ENCODE data around the gene DYNLL1. TPM values are rescaled to one million over a fixed set of nuclear protein-coding genes. Genes with fewer than 3 reads are reported as not detected.

The DYNLL1 gene
- total and polyA plus RNA-seq, 2 donors (not counting 1 experiment from before 2014, with no cell fraction given): 289 to 616 TPM

DNA sequence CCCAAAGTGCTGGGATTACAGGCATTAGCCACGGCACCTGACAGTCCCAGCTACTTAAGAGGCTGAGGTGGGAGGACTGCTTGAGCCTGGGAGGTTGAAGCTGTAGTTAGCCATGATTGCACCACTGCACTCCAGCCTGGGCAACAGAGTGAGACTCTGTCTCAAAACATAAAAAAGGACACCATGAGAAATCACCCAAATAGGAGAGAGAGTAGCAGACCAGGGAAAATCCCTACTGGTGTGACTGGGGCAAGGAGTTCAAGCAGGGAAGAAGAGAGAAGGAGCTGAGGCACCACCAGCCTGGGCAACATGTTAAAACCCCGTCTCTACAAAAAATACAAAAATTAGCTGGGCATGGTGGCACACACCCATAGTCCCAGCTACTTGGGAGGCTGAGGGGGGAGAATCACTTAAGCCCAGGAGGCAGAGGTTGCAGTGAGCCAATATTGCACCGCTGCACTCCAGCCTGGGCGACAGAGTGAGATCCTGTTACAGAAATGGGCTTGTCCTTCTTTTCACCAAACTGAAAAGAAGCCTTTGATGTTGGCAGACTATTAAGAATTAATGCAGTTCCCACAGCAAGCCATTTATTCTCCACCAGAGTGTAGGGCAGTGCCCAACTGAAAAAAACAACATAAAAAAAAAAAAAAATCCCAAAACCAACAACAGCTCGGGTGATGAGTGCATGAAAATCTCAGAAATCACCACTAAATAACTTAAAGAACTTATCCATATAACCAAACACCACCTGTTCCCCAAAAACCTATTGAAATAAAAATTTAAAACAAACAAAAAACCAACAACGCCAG is 21.9 kb upstream of the DYNLL1 start:
- Histone ChIP-seq H2AFZ (ENCODE audit: low read length) (no peak overlapping the region), H3K4me2 (ENCODE audit: extremely low read depth, insufficient read depth, low read length) (no peak overlapping the region), H3K27me3 (ENCODE audit: control insufficient read depth, insufficient read depth, low read length) (no peaks in the 10 kb centered on the region), H3K9me3 (ENCODE audit: control insufficient read depth, insufficient read depth, low read depth, low read length) (no peaks in the 10 kb centered on the region), H3K4me1 (ENCODE audit: control insufficient read depth, extremely low read depth, insufficient read depth, low read length) (peaks cover 7% of the 10 kb centered on the region), H3K36me3 (ENCODE audit: control insufficient read depth, insufficient read depth, low read length) (no peaks in the 10 kb centered on the region), H3K27ac (ENCODE audit: insufficient read depth, low read length) (no peak overlapping the region), H4K20me1 (ENCODE audit: control insufficient read depth, extremely low read depth, insufficient read depth, low read length) (no peaks in the 10 kb centered on the region), H3K9ac (ENCODE audit: insufficient read depth, low read length) (no peak overlapping the region), H3K4me3 (replicated peaks in 1 of 4; ENCODE audit: control extremely low read depth in 1 of 4, insufficient read depth in 1 of 4, low read depth in 3 of 4, low read length in 4 of 4) (no peak overlapping the region), H3K79me2 (ENCODE audit: control insufficient read depth, insufficient read depth, low read length) (peaks cover 13% of the 10 kb centered on the region)
- DNase-seq (ENCODE audit: low read depth in 2 of 2): no peak
- TF ChIP-seq, protein P1, sequence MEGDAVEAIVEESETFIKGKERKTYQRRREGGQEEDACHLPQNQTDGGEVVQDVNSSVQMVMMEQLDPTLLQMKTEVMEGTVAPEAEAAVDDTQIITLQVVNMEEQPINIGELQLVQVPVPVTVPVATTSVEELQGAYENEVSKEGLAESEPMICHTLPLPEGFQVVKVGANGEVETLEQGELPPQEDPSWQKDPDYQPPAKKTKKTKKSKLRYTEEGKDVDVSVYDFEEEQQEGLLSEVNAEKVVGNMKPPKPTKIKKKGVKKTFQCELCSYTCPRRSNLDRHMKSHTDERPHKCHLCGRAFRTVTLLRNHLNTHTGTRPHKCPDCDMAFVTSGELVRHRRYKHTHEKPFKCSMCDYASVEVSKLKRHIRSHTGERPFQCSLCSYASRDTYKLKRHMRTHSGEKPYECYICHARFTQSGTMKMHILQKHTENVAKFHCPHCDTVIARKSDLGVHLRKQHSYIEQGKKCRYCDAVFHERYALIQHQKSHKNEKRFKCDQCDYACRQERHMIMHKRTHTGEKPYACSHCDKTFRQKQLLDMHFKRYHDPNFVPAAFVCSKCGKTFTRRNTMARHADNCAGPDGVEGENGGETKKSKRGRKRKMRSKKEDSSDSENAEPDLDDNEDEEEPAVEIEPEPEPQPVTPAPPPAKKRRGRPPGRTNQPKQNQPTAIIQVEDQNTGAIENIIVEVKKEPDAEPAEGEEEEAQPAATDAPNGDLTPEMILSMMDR (conservative IDR thresholded peaks at IDR 0.05 in 1 of 2, IDR thresholded peaks at IDR 0.05 in 1 of 2; ENCODE audit: low read depth in 1 of 2, low read length in 2 of 2): no peak
- TF ChIP-seq EZH2 (IDR thresholded peaks at IDR 0.05; ENCODE audit: low read length, missing control alignments): no peak

DNA sequence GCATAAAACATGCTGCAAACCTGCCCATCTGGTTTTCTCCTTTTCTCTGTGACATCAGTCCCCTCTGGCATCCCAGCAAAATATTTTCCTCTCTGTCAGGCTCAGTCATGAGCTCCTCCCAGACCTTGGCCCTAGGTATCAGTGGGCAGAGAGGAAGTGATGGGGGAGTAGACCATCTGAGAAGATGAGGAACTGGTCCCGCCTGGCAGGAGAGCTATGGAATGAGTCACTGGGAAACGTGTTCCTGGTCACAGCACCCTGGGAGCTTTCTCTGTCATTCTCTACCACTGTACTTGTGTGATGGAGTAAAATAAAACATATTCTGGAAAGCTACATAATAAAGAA is 21.3 kb upstream of the DYNLL1 start:
- peak in 1 of 2 donors; percentile 78 for DNase-seq (ENCODE audit: low read depth in 2 of 2)
- TF ChIP-seq, protein P1 (conservative IDR thresholded peaks at IDR 0.05 in 1 of 2, IDR thresholded peaks at IDR 0.05 in 1 of 2; ENCODE audit: low read depth in 1 of 2, low read length in 2 of 2): no peak
- TF ChIP-seq EZH2 (IDR thresholded peaks at IDR 0.05; ENCODE audit: low read length, missing control alignments): no peak
- Histone ChIP-seq H3K79me2 (ENCODE audit: control insufficient read depth, insufficient read depth, low read length) (peaks cover 8% of the 10 kb centered on the region), H3K4me3 (replicated peaks in 1 of 4; ENCODE audit: control extremely low read depth in 1 of 4, insufficient read depth in 1 of 4, low read depth in 3 of 4, low read length in 4 of 4) (no peak overlapping the region), H3K27me3 (ENCODE audit: control insufficient read depth, insufficient read depth, low read length) (no peaks in the 10 kb centered on the region), H3K9me3 (ENCODE audit: control insufficient read depth, insufficient read depth, low read depth, low read length) (no peaks in the 10 kb centered on the region), H3K36me3 (ENCODE audit: control insufficient read depth, insufficient read depth, low read length) (no peaks in the 10 kb centered on the region), H4K20me1 (ENCODE audit: control insufficient read depth, extremely low read depth, insufficient read depth, low read length) (no peaks in the 10 kb centered on the region), H2AFZ (ENCODE audit: low read length) (no peak overlapping the region), H3K9ac (ENCODE audit: insufficient read depth, low read length) (no peak overlapping the region), H3K4me2 (ENCODE audit: extremely low read depth, insufficient read depth, low read length) (peak overlapping the region; percentile 40), H3K27ac (ENCODE audit: insufficient read depth, low read length) (no peak overlapping the region), H3K4me1 (ENCODE audit: control insufficient read depth, extremely low read depth, insufficient read depth, low read length) (peaks cover 7% of the 10 kb centered on the region)

DNA sequence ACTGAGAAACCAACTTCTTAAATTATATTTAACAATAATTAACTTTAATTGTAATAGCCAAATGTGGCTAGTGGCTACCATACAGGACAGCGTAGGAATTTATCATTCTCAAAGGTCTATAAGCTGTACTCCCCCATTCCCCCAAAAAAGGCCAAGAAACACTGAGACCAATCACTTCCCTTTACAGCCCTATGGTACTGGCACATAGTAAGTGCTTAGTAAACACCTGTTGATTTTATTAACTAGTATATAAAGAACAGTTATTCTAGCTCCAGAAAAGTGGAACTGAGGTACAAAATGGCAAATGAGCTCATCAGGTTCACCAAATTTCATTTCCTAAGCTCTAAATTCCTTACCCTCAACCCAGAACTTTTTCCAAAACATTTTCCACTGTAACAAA is 20.3 kb upstream of the DYNLL1 start:
- Histone ChIP-seq H2AFZ (ENCODE audit: low read length) (no peak overlapping the region), H3K9ac (ENCODE audit: insufficient read depth, low read length) (no peak overlapping the region), H3K27ac (ENCODE audit: insufficient read depth, low read length) (no peak overlapping the region), H4K20me1 (ENCODE audit: control insufficient read depth, extremely low read depth, insufficient read depth, low read length) (no peaks in the 10 kb centered on the region), H3K9me3 (ENCODE audit: control insufficient read depth, insufficient read depth, low read depth, low read length) (no peaks in the 10 kb centered on the region), H3K79me2 (ENCODE audit: control insufficient read depth, insufficient read depth, low read length) (no peaks in the 10 kb centered on the region), H3K27me3 (ENCODE audit: control insufficient read depth, insufficient read depth, low read length) (no peaks in the 10 kb centered on the region), H3K4me3 (replicated peaks in 1 of 4; ENCODE audit: control extremely low read depth in 1 of 4, insufficient read depth in 1 of 4, low read depth in 3 of 4, low read length in 4 of 4) (no peak overlapping the region), H3K4me1 (ENCODE audit: control insufficient read depth, extremely low read depth, insufficient read depth, low read length) (peaks cover 4% of the 10 kb centered on the region), H3K36me3 (ENCODE audit: control insufficient read depth, insufficient read depth, low read length) (no peaks in the 10 kb centered on the region), H3K4me2 (ENCODE audit: extremely low read depth, insufficient read depth, low read length) (no peak overlapping the region)
- no peak for DNase-seq (ENCODE audit: low read depth in 2 of 2)
- no peak for TF ChIP-seq EZH2 (IDR thresholded peaks at IDR 0.05; ENCODE audit: low read length, missing control alignments)
- TF ChIP-seq, protein P1 (conservative IDR thresholded peaks at IDR 0.05 in 1 of 2, IDR thresholded peaks at IDR 0.05 in 1 of 2; ENCODE audit: low read depth in 1 of 2, low read length in 2 of 2): no peak

All from fibroblast of lung (primary cell).